Ovary (tissue), 10 donors: ENCODE data around the gene PLS1. TPM values are rescaled to one million over a fixed set of nuclear protein-coding genes. Genes with fewer than 3 reads are reported as not detected.
"Not testable (repeated sequence)": the region's sequence is repeated elsewhere in the genome, so short reads cannot be mapped to it uniquely, and the experiment has no call there.

ENCODE experiments used
- DNase-seq, 5 donors: peaks; one replicate each; pipeline ENCODE4 v3.0.0-alpha.2; 2019 to 2020
- H3K27ac ChIP-seq, 2 donors: fragments of 200-600 bp; one replicate each; pipeline versions ENCODE4 v1.5.1 to v1.8.0; 2019 to 2022
- H3K27me3 ChIP-seq: fragments of 200-600 bp; one replicate; pipeline ENCODE4 v1.8.0; 2022
- H3K36me3 ChIP-seq: fragments of 200-600 bp; sonication (generic); one replicate; pipeline ENCODE4 v1.5.1; 2019
- H3K4me1 ChIP-seq: one replicate; pipeline ENCODE4 v1.8.1; 2013; ENCODE audit warnings: mild to moderate bottlenecking, moderate library complexity; ENCODE audit not compliant: insufficient read depth
- H3K4me3 ChIP-seq: fragments of 200-600 bp; sonication (generic); one replicate; pipeline ENCODE4 v1.5.1; 2017
- H3K9me3 ChIP-seq, 2 donors: fragments of 200-600 bp in 1 of 2; sonication (generic) in 1 of 2; one replicate each; pipeline versions ENCODE4 v1.5.1 to v1.8.1; 2013 to 2019; ENCODE audit warnings: mild to moderate bottlenecking in 1 of 2, moderate library complexity in 1 of 2
- CTCF ChIP-seq, 3 donors: fragments of 450-650 bp in 2 of 3; fragments of 200-600 bp in 1 of 3; IDR thresholded peaks; one replicate each; pipeline versions ENCODE4 v1.5.1 to v1.8.0; 2016 to 2022; ENCODE audit warnings: antibody characterized with exemption in 3 of 3, mild to moderate bottlenecking in 1 of 3
- EP300 ChIP-seq: sonication (generic); formaldehyde crosslinking; IDR thresholded peaks from one replicate; pipeline ENCODE4 v1.6.1; 2017; ENCODE audit warnings: antibody characterized with exemption
- POLR2A ChIP-seq: fragments of 450-650 bp; IDR thresholded peaks from one replicate; pipeline ENCODE4 v1.6.1; 2017; ENCODE audit warnings: antibody characterized with exemption, mild to moderate bottlenecking, moderate library complexity
- WGBS, 3 donors: extraction: QIAGEN DNeasy Blood & Tissue Kit in 1 of 3; methylation state at CpG; one replicate each; pipeline versions ENCODE4 v1.1.5 to v1.1.7; 2013 to 2017; 5-methylcytosine and 5-hydroxymethylcytosine counted together
- intact Hi-C, 4 donors: fragments of 100-400 bp; cut with DNase I; formaldehyde crosslinking; loops; one replicate each; pipeline versions ENCODE4 v1.11.0 to v1.15.1; 2022 to 2023
- long read RNA-seq, 3 donors: library from polyadenylated mRNA in 2 of 3; unstranded in 2 of 3; transcript quantifications; one replicate each; pipeline ENCODE4 v2.0.0 and lab custom pipeline, GENCODE V29; 2021 to 2026
- polyA plus RNA-seq, 2 donors: library from polyadenylated mRNA; stranded (reverse); fragments of 200-250 nt in 1 of 2; fragments of 350-450 nt in 1 of 2; fragmentation: Illumina TruSeq in 1 of 2; extraction: RNeasy Lipid Tissue Mini Kit (QIAGEN cat#74804) in 1 of 2; gene quantifications; one replicate each; pipeline ENCODE4 v1.2.3, GENCODE V29; 2013 to 2014
- total RNA-seq, 7 donors: library from RNA; depleted of rRNA in 2 of 7; stranded (reverse); fragments of >200 nt in 2 of 7; fragmentation: NEBNext Ultra II Directional in 3 of 7; extraction: Animal tissue kit (Norgen Biotek cat#: 25700) in 3 of 7; gene quantifications; one replicate each; pipeline versions ENCODE4 v1.1.0 to v1.2.4, GENCODE V29; 2016 to 2023
- donor health status: DM: no; HTN: no; CAD: no; lungs with moderate emphysema.
- donor health status: DM: no; HTN: no; CAD: no.
- donor health status: Bipolar disorder and iron deficiency.
- donor health status: DM: yes; HTN: yes; CAD: no.
- donor health status: DM: no; HTN: no; CAD: no.
- donor health status: DM: yes; HTN: yes; CAD: no.

PLS1 gene
- total RNA-seq = 1 to 10 TPM in 6 of 7 donors, under 1 TPM in 1; 0.61 to 6.9 (median 1.7) TPM
- 1 to 10 TPM in 1 of 2 donors, under 1 TPM in 1; 0.94 to 6.4 TPM for polyA plus RNA-seq
- long read RNA-seq, donor 1, partial matches to known transcripts = 1 of 2 reads
- long read RNA-seq, donor 1, other reads (novel, unspliced or antisense) = 0 of 2 reads
- long read RNA-seq, donor 2, partial matches to known transcripts = 5 of 7 reads
- long read RNA-seq, donor 2, other reads (novel, unspliced or antisense) = 0 of 7 reads
- long read RNA-seq, donor 3, partial matches to known transcripts = 0 of 1 reads
- long read RNA-seq, donor 3, other reads (novel, unspliced or antisense) = 0 of 1 reads

DNA sequence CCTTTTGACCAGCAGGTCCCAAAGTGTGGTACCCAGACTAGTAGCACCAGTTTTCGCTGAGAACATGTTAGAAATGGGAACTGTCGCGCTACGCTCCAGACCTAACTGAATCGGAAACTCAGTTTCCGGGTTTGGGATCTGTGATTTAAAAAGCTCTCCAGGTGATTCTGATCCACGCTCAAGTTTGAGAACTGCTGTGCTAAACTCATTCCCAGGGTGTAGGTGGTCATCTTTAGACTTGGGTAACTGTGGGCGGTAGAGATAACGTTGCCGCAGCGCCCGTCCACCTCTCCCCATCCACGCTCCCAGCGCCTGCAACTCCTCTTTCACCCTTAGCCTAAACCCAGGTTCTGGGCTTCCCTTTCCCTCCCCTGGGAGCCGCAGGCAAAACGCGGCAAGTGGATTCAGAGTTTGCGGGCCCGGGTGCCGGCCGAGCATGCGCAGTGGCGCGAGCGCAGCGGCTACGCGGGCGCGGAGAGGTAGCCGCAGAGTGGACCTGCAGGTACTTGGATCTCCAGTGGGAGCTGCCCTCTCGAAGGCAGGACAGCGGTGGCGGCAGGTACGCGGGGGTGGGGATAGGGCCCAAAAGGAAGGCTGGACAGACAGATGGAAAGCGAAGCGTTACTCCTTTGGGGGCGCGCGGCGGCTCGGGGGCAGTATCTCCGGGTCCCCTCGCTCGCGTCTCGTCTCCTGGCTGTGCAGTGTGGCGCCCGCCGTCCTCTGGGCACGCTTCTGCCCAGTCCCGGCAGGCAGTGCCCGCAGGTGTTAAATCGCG is at the start of gene PLS1:
TSS of gene PLS1 (plus strand) at position 443 of the 775 bp plus-strand sequence. CDS start 67,845 bp downstream, outside the sequence.
- intact Hi-C loops = no loop called here
- 1% methylated on average over 56 of the region's 56 CpGs for whole genome bisulfite sequencing, 3 donors
- Histone ChIP-seq H3K36me3 (no peaks in the 10 kb centered on the region), H3K9me3 (no peaks in the 10 kb centered on the region), H3K27me3 (no peaks in the 10 kb centered on the region), H3K4me3 (peak within 1 kb of the TSS; percentile 68), H3K4me1 (no peaks in the 10 kb centered on the region), H3K27ac (no peak within 1 kb of the TSS)
- peak in 1 of 3 donors; percentile 15 for TF ChIP-seq CTCF (IDR thresholded peaks at IDR 0.05)
- no peak for TF ChIP-seq EP300
- peak; percentile 77 to 92 (median 81) for DNase-seq

DNA sequence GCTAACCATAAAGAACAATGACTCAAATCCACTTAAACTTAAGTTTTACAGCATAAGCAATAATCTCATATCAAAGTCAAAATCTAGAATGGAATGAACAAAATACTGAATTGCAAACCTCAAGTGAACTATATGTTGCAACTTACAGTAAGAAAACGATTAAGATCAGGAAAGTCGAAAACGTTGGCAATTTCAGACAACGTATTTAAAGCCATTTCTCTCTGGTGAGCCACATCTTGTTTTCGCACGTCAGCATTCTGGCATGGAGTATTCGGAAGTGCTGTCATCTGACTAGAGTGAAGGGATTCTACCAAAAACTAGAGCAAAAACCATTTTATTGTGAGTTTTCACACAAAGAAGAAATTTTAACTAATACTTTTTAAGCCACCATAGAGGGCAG is 46.2 kb upstream of the PLS1 start:
- TF ChIP-seq CTCF (IDR thresholded peaks at IDR 0.05) = no peak
- no peak for TF ChIP-seq EP300
- TF ChIP-seq POLR2A = no peak
- no peaks in the 10 kb centered on the region for H3K27me3 ChIP-seq
- 93 to 95% (median 93%) methylated on average over 7 of the region's 7 CpGs for WGBS, 3 donors
- intact Hi-C loops = no loop called here
- H3K4me1 ChIP-seq = no peaks in the 10 kb centered on the region
- H3K36me3 ChIP-seq = no peaks in the 10 kb centered on the region
- H3K27ac ChIP-seq = no peak overlapping the region
- no peak for DNase-seq
- no peaks in the 10 kb centered on the region for H3K9me3 ChIP-seq
- H3K4me3 ChIP-seq = no peak overlapping the region

DNA sequence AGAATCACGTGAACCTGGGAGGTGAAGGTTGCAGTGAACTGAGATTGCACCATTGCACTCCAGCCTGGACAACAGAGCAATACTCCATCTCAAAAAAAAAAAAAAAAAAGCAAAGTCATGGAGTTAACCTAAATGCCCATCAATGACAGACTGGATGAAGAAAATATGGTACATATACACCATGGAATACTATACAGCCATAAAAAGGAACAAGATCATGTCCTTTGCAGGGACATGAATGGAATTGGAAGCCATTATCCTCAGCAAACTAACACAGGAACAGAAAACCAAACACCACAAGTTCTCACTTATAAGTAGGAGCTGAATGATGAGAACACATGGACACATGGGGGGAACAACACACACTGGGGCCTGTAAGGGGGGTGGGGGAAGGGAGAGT is 43.6 kb upstream of the PLS1 start:
- DNase-seq, H3K9me3 ChIP-seq, H3K27me3 ChIP-seq, H3K4me1 ChIP-seq, H3K4me3 ChIP-seq, intact Hi-C loops, H3K27ac ChIP-seq, H3K36me3 ChIP-seq: not testable (repeated sequence)
- 97 to 100% (median 97%) methylated on average over 1 of the region's 1 CpG for WGBS, 3 donors

DNA sequence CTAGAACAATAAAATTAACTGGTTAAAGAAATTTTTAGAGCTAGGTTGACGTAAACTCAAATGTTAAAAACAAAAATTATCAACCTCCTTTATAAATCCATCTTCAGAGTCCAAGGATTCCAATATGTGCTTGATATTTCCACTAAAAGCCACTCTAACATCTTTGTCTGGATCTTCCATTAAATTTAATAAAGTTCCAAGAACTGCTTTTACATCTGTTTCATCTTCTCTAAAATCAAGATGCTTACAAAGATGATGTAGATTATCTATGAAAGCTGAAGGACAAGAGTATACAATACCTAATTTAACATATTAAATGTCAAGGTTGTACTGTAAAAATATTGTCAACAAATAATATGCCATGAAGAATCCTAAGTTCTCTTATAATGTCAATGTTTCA is 42.5 kb upstream of the PLS1 start:
- no peaks in the 10 kb centered on the region for H3K36me3 ChIP-seq
- H3K4me1 ChIP-seq = no peaks in the 10 kb centered on the region
- H3K27ac ChIP-seq = no peak overlapping the region
- DNase-seq = no peak
- H3K4me3 ChIP-seq = no peak overlapping the region
- H3K27me3 ChIP-seq = no peaks in the 10 kb centered on the region
- H3K9me3 ChIP-seq = no peaks in the 10 kb centered on the region
- no peak for TF ChIP-seq CTCF (IDR thresholded peaks at IDR 0.05)
- TF ChIP-seq EP300 = no peak
- TF ChIP-seq POLR2A = no peak
- WGBS, 3 donors = 97 to 100% (median 100%) methylated on average over 1 of the region's 1 CpG
- intact Hi-C loops = no loop called here

DNA sequence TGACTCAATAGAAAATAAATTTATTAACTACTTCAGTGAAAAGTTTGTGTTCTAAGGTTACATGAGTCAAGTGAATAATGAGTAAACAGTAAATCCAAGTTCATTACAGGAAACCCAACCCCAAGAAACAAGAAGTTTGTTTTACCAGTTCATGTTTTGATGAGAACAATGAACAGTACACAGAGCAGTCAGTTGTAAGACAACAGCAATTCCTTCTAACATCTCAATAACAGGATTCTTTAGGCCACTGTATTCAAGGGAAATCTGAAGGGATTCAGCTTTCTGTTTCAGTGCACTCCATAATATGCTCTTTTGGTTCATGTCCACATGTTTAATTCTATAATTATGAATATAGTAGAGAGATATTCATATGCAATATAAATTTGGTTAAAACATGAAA is 36.1 kb upstream of the PLS1 start:
- Histone ChIP-seq H3K27ac (no peak overlapping the region), H3K9me3 (no peaks in the 10 kb centered on the region), H3K27me3 (no peaks in the 10 kb centered on the region), H3K4me1 (no peaks in the 10 kb centered on the region), H3K4me3 (no peak overlapping the region), H3K36me3 (no peaks in the 10 kb centered on the region)
- DNase-seq = no peak
- intact Hi-C loops = no loop called here
- no peak for TF ChIP-seq POLR2A
- TF ChIP-seq CTCF (IDR thresholded peaks at IDR 0.05) = no peak
- TF ChIP-seq EP300 = no peak
